ENCODE measurements around the gene ARL15. TPM values are rescaled to one million over a fixed set of nuclear protein-coding genes. Genes with fewer than 3 reads are reported as not detected.

ARL15 gene
- total RNA-seq, 4 donors from 2014 or later = 36.2 to 338 (median 69.0) TPM

GRCh38 chr5:54313311-54314270, 3.2 kb upstream of the ARL15 start:
- TF ChIP-seq, protein P1, sequence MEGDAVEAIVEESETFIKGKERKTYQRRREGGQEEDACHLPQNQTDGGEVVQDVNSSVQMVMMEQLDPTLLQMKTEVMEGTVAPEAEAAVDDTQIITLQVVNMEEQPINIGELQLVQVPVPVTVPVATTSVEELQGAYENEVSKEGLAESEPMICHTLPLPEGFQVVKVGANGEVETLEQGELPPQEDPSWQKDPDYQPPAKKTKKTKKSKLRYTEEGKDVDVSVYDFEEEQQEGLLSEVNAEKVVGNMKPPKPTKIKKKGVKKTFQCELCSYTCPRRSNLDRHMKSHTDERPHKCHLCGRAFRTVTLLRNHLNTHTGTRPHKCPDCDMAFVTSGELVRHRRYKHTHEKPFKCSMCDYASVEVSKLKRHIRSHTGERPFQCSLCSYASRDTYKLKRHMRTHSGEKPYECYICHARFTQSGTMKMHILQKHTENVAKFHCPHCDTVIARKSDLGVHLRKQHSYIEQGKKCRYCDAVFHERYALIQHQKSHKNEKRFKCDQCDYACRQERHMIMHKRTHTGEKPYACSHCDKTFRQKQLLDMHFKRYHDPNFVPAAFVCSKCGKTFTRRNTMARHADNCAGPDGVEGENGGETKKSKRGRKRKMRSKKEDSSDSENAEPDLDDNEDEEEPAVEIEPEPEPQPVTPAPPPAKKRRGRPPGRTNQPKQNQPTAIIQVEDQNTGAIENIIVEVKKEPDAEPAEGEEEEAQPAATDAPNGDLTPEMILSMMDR (IDR thresholded peaks at IDR 0.05) = no peak
- no peak for TF ChIP-seq POLR2A (IDR thresholded peaks at IDR 0.05)
- Histone ChIP-seq H3K9me3 (no peaks in the 10 kb centered on the region), H3K27me3 (no peaks in the 10 kb centered on the region), H3K27ac (no peak overlapping the region), H3K36me3 (no peaks in the 10 kb centered on the region), H3K4me3 (no peak overlapping the region), H3K4me1 (no peaks in the 10 kb centered on the region)
- intact Hi-C loops (cut with DNase I; ENCODE audit: low total_unique reads) = no loop called here
- no peak for DNase-seq

GRCh38 chr5:54312499-54312898, 2.1 kb upstream of the ARL15 start:
- no peaks in the 10 kb centered on the region for H3K9me3 ChIP-seq
- intact Hi-C loops (cut with DNase I; ENCODE audit: low total_unique reads) = no loop called here
- DNase-seq = no peak

GRCh38 chr5:54311176-54311677, 854 bp upstream of the ARL15 start:
- Histone ChIP-seq H3K27ac (peak overlapping the region; percentile 87 to 93), H3K4me1 (no peaks in the 10 kb centered on the region), H3K9me3 (no peaks in the 10 kb centered on the region), H3K27me3 (no peaks in the 10 kb centered on the region), H3K36me3 (no peaks in the 10 kb centered on the region), H3K4me3 (peak overlapping the region; percentile 79 to 97)
- intact Hi-C loops (cut with DNase I; ENCODE audit: low total_unique reads) = no loop called here
- no peak for DNase-seq
- no peak for TF ChIP-seq POLR2A (IDR thresholded peaks at IDR 0.05)
- TF ChIP-seq, protein P1 (IDR thresholded peaks at IDR 0.05) = no peak

More at GRCh38 chr5:54312499-54312898, 2.1 kb upstream of the ARL15 start:
- Histone ChIP-seq H3K36me3 (no peaks in the 10 kb centered on the region), H3K4me3 (no peak overlapping the region), H3K27me3 (no peaks in the 10 kb centered on the region), H3K27ac (no peak overlapping the region), H3K4me1 (no peaks in the 10 kb centered on the region)
- TF ChIP-seq, protein P1 (IDR thresholded peaks at IDR 0.05) = no peak
- TF ChIP-seq POLR2A (IDR thresholded peaks at IDR 0.05) = no peak

DNA sequence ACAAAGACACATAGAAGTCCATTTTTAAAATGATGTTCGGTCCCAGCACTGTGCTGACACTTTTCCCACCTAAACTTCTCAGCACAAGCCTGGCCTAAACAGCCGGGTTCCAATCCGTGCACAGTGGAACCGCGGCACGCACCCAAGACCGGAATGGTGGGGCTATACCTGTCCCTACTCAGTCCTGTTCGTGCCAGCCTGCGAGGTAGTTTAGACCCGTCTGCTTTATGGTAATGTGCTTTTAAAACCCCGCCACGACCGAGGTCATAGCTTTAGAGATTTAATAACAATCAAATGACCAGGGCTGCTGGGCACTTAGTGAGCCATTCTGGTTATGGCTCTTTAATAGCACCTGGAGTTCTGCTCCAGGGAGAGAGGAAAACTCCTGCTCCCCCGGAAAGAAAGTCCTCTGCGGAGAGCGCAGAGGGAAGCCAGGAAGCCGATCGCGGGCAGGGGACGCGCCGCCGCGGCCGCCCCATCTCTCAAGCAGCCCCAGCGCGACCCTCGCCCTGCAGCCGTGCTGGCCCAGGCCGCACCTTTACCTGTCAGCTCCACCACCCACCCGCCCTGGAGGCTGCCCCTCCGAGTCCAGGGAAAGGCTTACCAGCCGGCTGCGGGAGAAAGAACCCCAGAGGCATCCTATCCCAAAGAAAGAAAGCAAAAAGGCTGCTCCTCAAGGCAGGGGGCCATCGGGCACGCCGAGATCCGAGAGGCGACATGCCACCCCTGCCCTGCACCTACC, 511 bp downstream of the ARL15 start:
- H3K36me3 ChIP-seq = no peaks in the 10 kb centered on the region
- H3K9me3 ChIP-seq = no peaks in the 10 kb centered on the region
- peak; percentile 16 to 24 for DNase-seq
- peak overlapping the region; percentile 79 to 97 for H3K4me3 ChIP-seq
- TF ChIP-seq POLR2A (IDR thresholded peaks at IDR 0.05) = no peak
- TF ChIP-seq, protein P1 (IDR thresholded peaks at IDR 0.05) = no peak
- H3K27me3 ChIP-seq = no peaks in the 10 kb centered on the region
- intact Hi-C loops (cut with DNase I; ENCODE audit: low total_unique reads) = no loop called here
- H3K27ac ChIP-seq = peak overlapping the region; percentile 87 to 93
- no peaks in the 10 kb centered on the region for H3K4me1 ChIP-seq
